ENCODE measurements around the gene RUNDC3A.

The RUNDC3A gene

GRCh38 chr17:44308320-44308818 is at the start of gene RUNDC3A:
RUNDC3A (plus strand) TSS chr17:44308601; CDS start chr17:44308833, 232 bp downstream.
- peak; percentile 79 for DNase-seq (ENCODE audit: extremely low read depth, insufficient read length)
- H3K36me3 ChIP-seq (ENCODE audit: control insufficient read depth, insufficient read depth, low read length), result no peaks in the 10 kb centered on the region
- H3K4me3 ChIP-seq (replicated peaks; ENCODE audit: low read depth, low read length), result peak within 1 kb of the TSS; percentile 33; the same call in 1 of the 2 replicates
- TF ChIP-seq CTCF (IDR thresholded peaks at IDR 0.05; ENCODE audit: insufficient read depth, low read length, poor library complexity, severe bottlenecking), result no peak
- peaks cover 3% of the 10 kb centered on the region for H3K27me3 ChIP-seq (replicated peaks; ENCODE audit: control insufficient read depth, insufficient read depth, low read length)

GRCh38 chr17:44258811-44259351 is 49.5 kb upstream of the RUNDC3A start:
- Histone ChIP-seq H3K36me3 (ENCODE audit: control insufficient read depth, insufficient read depth, low read length) (no peaks in the 10 kb centered on the region), H3K27me3 (replicated peaks; ENCODE audit: control insufficient read depth, insufficient read depth, low read length) (no peaks in the 10 kb centered on the region), H3K4me3 (replicated peaks; ENCODE audit: low read depth, low read length) (no peak overlapping the region)
- no peak for DNase-seq (ENCODE audit: extremely low read depth, insufficient read length)
- TF ChIP-seq CTCF (IDR thresholded peaks at IDR 0.05; ENCODE audit: insufficient read depth, low read length, poor library complexity, severe bottlenecking), result no peak

GRCh38 chr17:44260296-44260695 is 48.1 kb upstream of the RUNDC3A start:
- Histone ChIP-seq H3K27me3 (replicated peaks; ENCODE audit: control insufficient read depth, insufficient read depth, low read length) (no peaks in the 10 kb centered on the region), H3K4me3 (replicated peaks; ENCODE audit: low read depth, low read length) (no peak overlapping the region), H3K36me3 (ENCODE audit: control insufficient read depth, insufficient read depth, low read length) (no peaks in the 10 kb centered on the region)
- DNase-seq (ENCODE audit: extremely low read depth, insufficient read length), result no peak
- no peak for TF ChIP-seq CTCF (IDR thresholded peaks at IDR 0.05; ENCODE audit: insufficient read depth, low read length, poor library complexity, severe bottlenecking)

- H3K36me3 ChIP-seq (ENCODE audit: control insufficient read depth, insufficient read depth, low read length), result no peaks in the 10 kb centered on the region
- H3K27me3 ChIP-seq (replicated peaks; ENCODE audit: control insufficient read depth, insufficient read depth, low read length), result no peaks in the 10 kb centered on the region
- DNase-seq (ENCODE audit: extremely low read depth, insufficient read length), result no peak
- H3K4me3 ChIP-seq (replicated peaks; ENCODE audit: low read depth, low read length), result no peak overlapping the region
- TF ChIP-seq CTCF (IDR thresholded peaks at IDR 0.05; ENCODE audit: insufficient read depth, low read length, poor library complexity, severe bottlenecking), result no peak
Measured at GRCh38 chr17:44262654-44263225, 45.7 kb upstream of the RUNDC3A start.

- Histone ChIP-seq H3K4me3 (replicated peaks; ENCODE audit: low read depth, low read length) (no peak overlapping the region), H3K27me3 (replicated peaks; ENCODE audit: control insufficient read depth, insufficient read depth, low read length) (no peaks in the 10 kb centered on the region), H3K36me3 (ENCODE audit: control insufficient read depth, insufficient read depth, low read length) (no peaks in the 10 kb centered on the region)
- DNase-seq (ENCODE audit: extremely low read depth, insufficient read length), result no peak
- TF ChIP-seq CTCF (IDR thresholded peaks at IDR 0.05; ENCODE audit: insufficient read depth, low read length, poor library complexity, severe bottlenecking), result no peak
Measured at GRCh38 chr17:44263345-44263902, 45.0 kb upstream of the RUNDC3A start.
